Adipocyte (in vitro differentiated cells): ENCODE measurements around the gene NUCB1.
"Not testable (repeated sequence)": the region's sequence is repeated elsewhere in the genome, so short reads cannot be mapped to it uniquely, and the experiment has no call there.

Experiments used
- DNase-seq: peaks from one replicate; pipeline ENCODE4 v3.0.0-alpha.2; 2015; ENCODE audit warnings: low read depth
- H3K27me3 ChIP-seq: replicated peaks from 2 replicates; pipeline ENCODE4 v1.7.0; 2013; ENCODE audit warnings: mild to moderate bottlenecking, low read length, moderate library complexity; ENCODE audit not compliant: control insufficient read depth, insufficient read depth
- H3K36me3 ChIP-seq: 2 replicates; pipeline ENCODE4 v1.7.0; 2013; ENCODE audit warnings: low read length, mild to moderate bottlenecking, moderate library complexity; ENCODE audit not compliant: control insufficient read depth, insufficient read depth, severe bottlenecking
- H3K4me1 ChIP-seq: 2 replicates; pipeline ENCODE4 v1.7.0; 2013; ENCODE audit warnings: mild to moderate bottlenecking, low read length, moderate library complexity; ENCODE audit not compliant: control insufficient read depth, insufficient read depth
- H3K4me3 ChIP-seq: 2 replicates; pipeline ENCODE4 v1.7.0; 2013; ENCODE audit warnings: mild to moderate bottlenecking, low read length, moderate library complexity
- H3K9ac ChIP-seq: 2 replicates; pipeline ENCODE4 v1.7.0; 2013; ENCODE audit warnings: mild to moderate bottlenecking, low read length, moderate library complexity
- H3K9me3 ChIP-seq: 2 replicates; pipeline ENCODE4 v1.7.0; 2013; ENCODE audit warnings: mild to moderate bottlenecking, low read length, moderate library complexity; ENCODE audit not compliant: control insufficient read depth

Gene NUCB1

GRCh38 chr19:48867123-48867745 is 32.9 kb upstream of the NUCB1 start:
- H3K36me3 ChIP-seq = peaks cover 13% of the 10 kb centered on the region
- no peaks in the 10 kb centered on the region for H3K9me3 ChIP-seq
- peaks cover 25% of the 10 kb centered on the region for H3K4me1 ChIP-seq
- DNase-seq = peak; percentile 46
- peak overlapping the region; percentile 84 for H3K4me3 ChIP-seq
- peak overlapping the region; percentile 89 for H3K9ac ChIP-seq
- H3K27me3 ChIP-seq = no peaks in the 10 kb centered on the region

DNA sequence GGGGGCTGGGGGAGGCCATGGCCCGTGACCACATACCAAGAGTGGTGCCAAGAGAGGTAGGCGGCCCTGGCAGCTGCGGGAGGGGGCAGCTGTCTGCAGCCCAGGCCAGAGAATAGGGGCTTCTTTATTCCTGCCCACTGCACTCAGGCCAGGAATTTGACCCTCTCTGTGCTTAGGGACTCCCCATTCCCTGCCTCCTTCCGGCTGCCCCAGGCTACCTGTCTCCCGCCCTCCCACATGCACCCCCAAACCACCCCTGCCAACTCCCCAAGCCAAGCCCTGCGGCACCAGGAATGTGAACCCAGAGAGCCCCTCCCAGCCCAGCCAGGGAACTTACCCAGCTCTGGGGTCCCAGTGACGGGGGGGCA is 32.4 kb upstream of the NUCB1 start:
- no peaks in the 10 kb centered on the region for H3K27me3 ChIP-seq
- H3K9me3 ChIP-seq = no peaks in the 10 kb centered on the region
- peak overlapping the region; percentile 84 for H3K4me3 ChIP-seq
- peaks cover 25% of the 10 kb centered on the region for H3K4me1 ChIP-seq
- H3K9ac ChIP-seq = peak overlapping the region; percentile 89
- peaks cover 13% of the 10 kb centered on the region for H3K36me3 ChIP-seq
- no peak for DNase-seq

DNA sequence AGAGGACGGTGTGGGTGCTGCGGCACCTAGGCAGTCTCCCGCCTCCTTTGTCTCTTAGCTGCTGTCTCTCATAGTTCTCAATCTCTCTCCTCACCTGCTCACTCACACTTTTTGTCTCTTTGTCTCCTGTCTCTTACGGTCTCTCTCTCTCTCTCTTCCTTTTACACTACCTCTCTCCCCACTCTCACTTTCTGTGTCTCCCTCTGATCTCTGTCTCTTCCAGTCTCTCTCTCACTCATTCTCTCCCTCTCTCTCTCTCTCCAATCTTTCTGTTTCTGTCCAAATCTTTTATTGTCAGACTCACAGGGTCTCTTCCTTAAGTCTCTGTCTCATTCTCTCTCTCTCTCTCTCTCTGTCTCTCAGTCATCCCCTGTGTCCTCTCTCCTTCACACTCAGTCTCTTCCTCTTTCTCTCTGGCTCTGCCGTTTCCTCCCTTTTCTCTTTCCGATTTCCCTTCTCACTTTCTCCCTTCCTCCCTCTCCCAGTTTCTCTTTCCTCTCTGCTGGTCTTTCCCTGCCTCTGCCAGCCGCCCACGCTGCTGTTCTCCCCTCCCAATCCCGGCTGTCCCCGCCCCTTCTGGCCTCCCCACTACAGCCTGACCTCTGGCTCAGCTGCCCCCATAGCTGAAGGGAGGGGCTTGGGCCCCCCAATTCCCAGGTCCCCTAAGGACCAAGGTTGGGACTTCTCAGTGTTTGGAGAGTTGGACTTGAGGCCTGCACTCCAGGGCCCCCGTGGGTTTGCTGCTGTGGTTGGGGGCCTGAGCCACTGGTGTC is 31.8 kb upstream of the NUCB1 start, which contains the start of gene PLEKHA4:
Gene PLEKHA4, minus strand, starts transcription at position 504 of the 773 bp plus-strand sequence. CDS start 997 bp downstream, outside the sequence.
- DNase-seq = peak; percentile 76
- peaks cover 26% of the 10 kb centered on the region for H3K4me1 ChIP-seq
- peak within 1 kb of the TSS; percentile 84 for H3K4me3 ChIP-seq

DNA sequence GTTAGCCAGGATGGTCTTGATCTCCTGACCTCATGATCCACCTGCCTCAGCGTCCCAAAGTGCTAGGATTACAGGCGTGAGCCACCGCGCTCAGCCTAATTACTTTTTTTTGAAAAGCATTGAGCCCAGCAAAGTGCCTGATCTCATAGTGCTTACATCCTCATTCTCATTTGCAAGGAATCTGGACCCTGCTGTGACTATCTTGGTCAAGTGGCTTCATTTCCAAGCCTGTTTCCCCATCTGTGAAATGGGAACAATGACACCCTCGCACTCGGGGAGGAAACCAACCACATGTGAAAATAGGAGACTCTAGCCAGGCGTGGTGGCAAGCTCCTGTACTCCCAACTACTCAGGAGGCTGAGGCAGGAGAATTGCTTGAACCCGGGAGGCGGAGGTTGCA is 30.1 kb upstream of the NUCB1 start:
- DNase-seq = no peak
- Histone ChIP-seq H3K9me3 (no peaks in the 10 kb centered on the region), H3K9ac (no peak overlapping the region), H3K4me3 (no peak overlapping the region), H3K4me1 (peaks cover 34% of the 10 kb centered on the region), H3K36me3 (peaks cover 20% of the 10 kb centered on the region), H3K27me3 (no peaks in the 10 kb centered on the region)

More for the DNA sequence above, 31.8 kb upstream of the NUCB1 start, which contains the start of gene PLEKHA4:
- no peaks in the 10 kb centered on the region for H3K9me3 ChIP-seq
- peak within 1 kb of the TSS; percentile 89 for H3K9ac ChIP-seq
- H3K27me3 ChIP-seq = no peaks in the 10 kb centered on the region
- H3K36me3 ChIP-seq = peaks cover 15% of the 10 kb centered on the region

GRCh38 chr19:48871471-48872181 is 28.5 kb upstream of the NUCB1 start:
- H3K9ac ChIP-seq = peak overlapping the region; percentile 100
- peaks cover 42% of the 10 kb centered on the region for H3K4me1 ChIP-seq
- not testable (repeated sequence) for DNase-seq, H3K9me3 ChIP-seq, H3K27me3 ChIP-seq
- peak overlapping the region; percentile 100 for H3K4me3 ChIP-seq
- peaks cover 33% of the 10 kb centered on the region for H3K36me3 ChIP-seq

DNA sequence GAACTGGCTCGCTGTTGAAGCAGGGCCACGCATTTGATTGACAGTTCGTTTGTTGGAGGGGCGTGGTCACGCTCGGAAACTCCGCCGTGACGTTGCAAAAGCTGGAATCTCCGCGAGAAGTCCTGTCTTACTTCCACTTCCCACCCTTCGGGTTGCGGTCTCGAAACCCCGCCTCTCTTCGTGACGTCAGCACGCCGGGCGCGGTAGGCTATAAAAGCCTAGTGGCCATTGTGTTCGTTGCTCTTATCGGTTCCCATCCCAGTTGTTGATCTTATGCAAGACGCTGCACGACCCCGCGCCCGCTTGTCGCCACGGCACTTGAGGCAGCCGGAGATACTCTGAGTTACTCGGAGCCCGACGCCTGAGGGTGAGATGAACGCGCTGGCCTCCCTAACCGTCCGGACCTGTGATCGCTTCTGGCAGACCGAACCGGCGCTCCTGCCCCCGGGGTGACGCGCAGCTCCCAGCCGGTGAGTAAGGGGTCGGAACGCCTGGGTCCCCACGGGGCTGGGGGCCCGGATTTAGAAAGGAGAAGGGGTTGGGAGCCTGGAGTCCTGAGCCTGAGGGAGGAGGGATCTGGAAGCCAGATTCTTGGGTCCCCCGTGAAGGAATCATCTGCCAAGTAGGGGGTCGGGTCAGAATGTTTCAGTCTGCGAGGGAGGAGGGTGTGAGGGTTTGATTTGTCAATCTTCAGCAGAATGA is 27.8 kb upstream of the NUCB1 start, which contains the start of gene PPP1R15A:
Gene PPP1R15A, plus strand, starts transcription at position 240 of the 702 bp plus-strand sequence. CDS start 813 bp downstream, outside the sequence.
- H3K4me1 ChIP-seq = peaks cover 37% of the 10 kb centered on the region
- peak within 1 kb of the TSS; percentile 100 for H3K4me3 ChIP-seq
- peaks cover 39% of the 10 kb centered on the region for H3K36me3 ChIP-seq
- H3K27me3 ChIP-seq = no peaks in the 10 kb centered on the region
- DNase-seq = peak; percentile 98
- no peaks in the 10 kb centered on the region for H3K9me3 ChIP-seq
- H3K9ac ChIP-seq = peak within 1 kb of the TSS; percentile 100

DNA sequence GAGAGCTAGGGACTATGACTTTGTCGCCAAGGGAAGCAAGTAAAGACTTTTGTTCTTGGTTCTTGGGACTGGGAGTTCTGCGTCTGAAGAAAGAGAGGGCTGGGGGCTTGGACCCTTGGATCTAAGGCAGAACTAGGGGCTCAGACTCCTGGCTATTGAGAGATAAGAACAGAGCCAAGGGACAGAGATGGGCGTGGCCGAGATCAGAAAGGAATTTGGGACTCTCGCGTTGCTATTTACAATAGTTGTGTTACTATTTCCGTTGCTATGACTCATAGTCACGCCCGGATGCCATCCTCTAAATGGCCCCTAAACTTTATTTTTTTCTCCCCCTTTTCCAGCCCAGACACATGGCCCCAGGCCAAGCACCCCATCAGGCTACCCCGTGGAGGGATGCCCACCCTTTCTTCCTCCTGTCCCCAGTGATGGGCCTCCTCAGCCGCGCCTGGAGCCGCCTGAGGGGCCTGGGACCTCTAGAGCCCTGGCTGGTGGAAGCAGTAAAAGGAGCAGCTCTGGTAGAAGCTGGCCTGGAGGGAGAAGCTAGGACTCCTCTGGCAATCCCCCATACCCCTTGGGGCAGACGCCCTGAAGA is 27.1 kb upstream of the NUCB1 start:
- peak overlapping the region; percentile 100 for H3K4me3 ChIP-seq
- DNase-seq = peak; percentile 96
- H3K4me1 ChIP-seq = peaks cover 34% of the 10 kb centered on the region
- H3K9me3 ChIP-seq = no peaks in the 10 kb centered on the region
- peaks cover 46% of the 10 kb centered on the region for H3K36me3 ChIP-seq
- peak overlapping the region; percentile 100 for H3K9ac ChIP-seq
- H3K27me3 ChIP-seq = no peaks in the 10 kb centered on the region

DNA sequence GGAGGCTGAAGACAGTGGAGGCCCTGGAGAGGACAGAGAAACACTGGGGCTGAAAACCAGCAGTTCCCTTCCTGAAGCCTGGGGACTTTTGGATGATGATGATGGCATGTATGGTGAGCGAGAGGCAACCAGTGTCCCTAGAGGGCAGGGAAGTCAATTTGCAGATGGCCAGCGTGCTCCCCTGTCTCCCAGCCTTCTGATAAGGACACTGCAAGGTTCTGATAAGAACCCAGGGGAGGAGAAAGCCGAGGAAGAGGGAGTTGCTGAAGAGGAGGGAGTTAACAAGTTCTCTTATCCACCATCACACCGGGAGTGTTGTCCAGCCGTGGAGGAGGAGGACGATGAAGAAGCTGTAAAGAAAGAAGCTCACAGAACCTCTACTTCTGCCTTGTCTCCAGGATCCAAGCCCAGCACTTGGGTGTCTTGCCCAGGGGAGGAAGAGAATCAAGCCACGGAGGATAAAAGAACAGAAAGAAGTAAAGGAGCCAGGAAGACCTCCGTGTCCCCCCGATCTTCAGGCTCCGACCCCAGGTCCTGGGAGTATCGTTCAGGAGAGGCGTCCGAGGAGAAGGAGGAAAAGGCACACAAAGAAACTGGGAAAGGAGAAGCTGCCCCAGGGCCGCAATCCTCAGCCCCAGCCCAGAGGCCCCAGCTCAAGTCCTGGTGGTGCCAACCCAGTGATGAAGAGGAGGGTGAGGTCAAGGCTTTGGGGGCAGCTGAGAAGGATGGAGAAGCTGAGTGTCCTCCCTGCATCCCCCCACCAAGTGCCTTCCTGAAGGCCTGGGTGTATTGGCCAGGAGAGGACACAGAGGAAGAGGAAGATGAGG is 26.4 kb upstream of the NUCB1 start:
- Histone ChIP-seq H3K4me3 (peak overlapping the region; percentile 100), H3K27me3 (no peaks in the 10 kb centered on the region), H3K9ac (peak overlapping the region; percentile 100), H3K9me3 (no peaks in the 10 kb centered on the region), H3K4me1 (peaks cover 38% of the 10 kb centered on the region), H3K36me3 (peaks cover 47% of the 10 kb centered on the region)
- no peak for DNase-seq

DNA sequence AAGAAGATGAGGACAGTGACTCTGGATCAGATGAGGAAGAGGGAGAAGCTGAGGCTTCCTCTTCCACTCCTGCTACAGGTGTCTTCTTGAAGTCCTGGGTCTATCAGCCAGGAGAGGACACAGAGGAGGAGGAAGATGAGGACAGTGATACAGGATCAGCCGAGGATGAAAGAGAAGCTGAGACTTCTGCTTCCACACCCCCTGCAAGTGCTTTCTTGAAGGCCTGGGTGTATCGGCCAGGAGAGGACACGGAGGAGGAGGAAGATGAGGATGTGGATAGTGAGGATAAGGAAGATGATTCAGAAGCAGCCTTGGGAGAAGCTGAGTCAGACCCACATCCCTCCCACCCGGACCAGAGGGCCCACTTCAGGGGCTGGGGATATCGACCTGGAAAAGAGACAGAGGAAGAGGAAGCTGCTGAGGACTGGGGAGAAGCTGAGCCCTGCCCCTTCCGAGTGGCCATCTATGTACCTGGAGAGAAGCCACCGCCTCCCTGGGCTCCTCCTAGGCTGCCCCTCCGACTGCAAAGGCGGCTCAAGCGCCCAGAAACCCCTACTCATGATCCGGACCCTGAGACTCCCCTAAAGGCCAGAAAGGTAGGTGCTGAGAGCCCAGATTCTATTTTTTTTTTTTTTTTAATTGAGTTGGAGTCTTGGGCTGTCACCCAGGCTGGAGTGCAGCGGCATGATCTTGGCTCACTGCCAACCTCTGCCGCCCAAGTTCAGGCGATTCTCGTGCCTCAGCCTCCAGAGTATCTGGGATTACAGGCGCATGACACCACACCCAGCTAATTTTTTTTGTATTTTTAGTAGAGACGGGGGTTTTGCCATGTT is 25.6 kb upstream of the NUCB1 start:
- H3K9me3 ChIP-seq = no peaks in the 10 kb centered on the region
- peak; percentile 60 for DNase-seq
- peak overlapping the region; percentile 100 for H3K9ac ChIP-seq
- no peaks in the 10 kb centered on the region for H3K27me3 ChIP-seq
- peaks cover 47% of the 10 kb centered on the region for H3K36me3 ChIP-seq
- peaks cover 37% of the 10 kb centered on the region for H3K4me1 ChIP-seq
- peak overlapping the region; percentile 100 for H3K4me3 ChIP-seq
